T-cell (primary cell): ENCODE results near the gene STARD4. TPM values are rescaled to one million over a fixed set of nuclear protein-coding genes. Genes with fewer than 3 reads are reported as not detected.

Experiments
- ATAC-seq, 4 experiments: fragments of 200-7000 bp in 3 of 4; fragments of 150-1000 bp in 1 of 4; cut with Tn5 transposase; replicated peaks in 1 of 4; 1 replicate in 3 of 4; 2 replicates in 1 of 4; pipeline ENCODE4 v1.10.0; 2021; ENCODE audit warnings: moderate library complexity in 3 of 4, mild to moderate bottlenecking in 2 of 4, moderate number of reproducible peaks in 1 of 4
- CTCF ChIA-PET, 2 donors: fragments of 300-600 bp; sonication (Branson Sonifier 250); formaldehyde crosslinking; loops; one replicate each; lab custom pipeline; 2022; ENCODE audit warnings: antibody characterized with exemption in 2 of 2; lab: Charles Lee
- POLR2A ChIA-PET, 2 donors: fragments of 300-600 bp; sonication (Branson Sonifier 250); formaldehyde crosslinking; loops; one replicate each; lab custom pipeline; 2022; ENCODE audit warnings: antibody characterized with exemption in 2 of 2; lab: Charles Lee
- DNase-seq, 35 experiments: peaks; one replicate each; pipeline versions ENCODE4 v3.0.0 to v3.0.0-alpha.2; 2013 to 2023
- H3K27ac ChIP-seq: one replicate; pipeline ENCODE4 v1.5.1; 2013; ENCODE audit warnings: low read length
- H3K27me3 ChIP-seq, 2 experiments: replicated peaks in 1 of 2; 1 replicate in 1 of 2; 2 replicates in 1 of 2; pipeline versions ENCODE4 v1.6.1 to v1.7.0; 2013; ENCODE audit warnings: low read length in 1 of 2, mixed read lengths in 1 of 2; ENCODE audit not compliant: control insufficient read depth in 2 of 2, insufficient read depth in 2 of 2; ENCODE audit errors: extremely low read depth in 1 of 2
- H3K36me3 ChIP-seq, 2 donors: 1 replicate in 1 of 2; 2 replicates in 1 of 2; pipeline versions ENCODE4 v1.6.1 to v1.7.0; 2013; ENCODE audit warnings: low read length in 1 of 2; ENCODE audit not compliant: control insufficient read depth in 2 of 2, insufficient read depth in 1 of 2; ENCODE audit errors: extremely low read depth in 1 of 2
- H3K4me1 ChIP-seq, 2 experiments: 1 replicate in 1 of 2; 2 replicates in 1 of 2; pipeline versions ENCODE4 v1.6.1 to v1.7.0; 2013; ENCODE audit warnings: low read length in 2 of 2, mixed read lengths in 1 of 2; ENCODE audit not compliant: insufficient read depth in 2 of 2, control insufficient read depth in 1 of 2; ENCODE audit errors: extremely low read depth in 1 of 2
- H3K4me3 ChIP-seq, 2 donors: 1 replicate in 1 of 2; 2 replicates in 1 of 2; pipeline versions ENCODE4 v1.5.1 to v1.7.0; 2013; ENCODE audit warnings: mild to moderate bottlenecking in 2 of 2, low read length in 1 of 2, moderate library complexity in 1 of 2; ENCODE audit not compliant: control insufficient read depth in 1 of 2; ENCODE audit errors: extremely low read depth in 1 of 2
- H3K9me3 ChIP-seq: 2 replicates; pipeline ENCODE4 v1.7.0; 2013
- H3K27ac Mint-ChIP-seq, 2 donors: one replicate each; pipeline ENCODE4 v1.8.0; 2020 to 2021; ENCODE audit warnings: mild to moderate bottlenecking in 2 of 2, mixed read lengths in 2 of 2
- H3K27me3 Mint-ChIP-seq, 2 donors: one replicate each; pipeline ENCODE4 v1.8.0; 2021 to 2022; ENCODE audit warnings: mixed read lengths in 2 of 2
- H3K36me3 Mint-ChIP-seq: one replicate; pipeline ENCODE4 v1.8.0; 2021; ENCODE audit warnings: mixed read lengths
- H3K4me1 Mint-ChIP-seq, 3 donors: one replicate each; pipeline ENCODE4 v1.8.0; 2020 to 2022; ENCODE audit warnings: mixed read lengths in 3 of 3, mild to moderate bottlenecking in 1 of 3
- H3K4me3 Mint-ChIP-seq, 3 donors: one replicate each; pipeline ENCODE4 v1.8.0; 2020 to 2022; ENCODE audit warnings: mild to moderate bottlenecking in 3 of 3, mixed read lengths in 3 of 3, moderate library complexity in 3 of 3
- H3K9me3 Mint-ChIP-seq, 3 donors: one replicate each; pipeline ENCODE4 v1.8.0; 2020 to 2022; ENCODE audit warnings: mixed read lengths in 3 of 3
- WGBS: methylation state at CpG from one replicate; pipeline ENCODE4 v1.1.5; 2013; ENCODE audit warnings: missing lambda C conversion rate; ENCODE audit not compliant: insufficient coverage; 5-methylcytosine and 5-hydroxymethylcytosine counted together
- total RNA-seq, 35 experiments: library from RNA in 6 of 35; stranded (reverse) in 6 of 35; fragments of 120-200 nt in 1 of 35; gene quantifications; one replicate each; pipeline versions ENCODE4 v1.2.1 to v1.2.4 and lab custom pipeline; 2013 to 2026

The STARD4 gene
- total RNA-seq, 5 donors from 2014 or later (not counting 1 experiment from before 2014, with no cell fraction given) = 10.2 to 16.5 (median 12.0) TPM

DNA sequence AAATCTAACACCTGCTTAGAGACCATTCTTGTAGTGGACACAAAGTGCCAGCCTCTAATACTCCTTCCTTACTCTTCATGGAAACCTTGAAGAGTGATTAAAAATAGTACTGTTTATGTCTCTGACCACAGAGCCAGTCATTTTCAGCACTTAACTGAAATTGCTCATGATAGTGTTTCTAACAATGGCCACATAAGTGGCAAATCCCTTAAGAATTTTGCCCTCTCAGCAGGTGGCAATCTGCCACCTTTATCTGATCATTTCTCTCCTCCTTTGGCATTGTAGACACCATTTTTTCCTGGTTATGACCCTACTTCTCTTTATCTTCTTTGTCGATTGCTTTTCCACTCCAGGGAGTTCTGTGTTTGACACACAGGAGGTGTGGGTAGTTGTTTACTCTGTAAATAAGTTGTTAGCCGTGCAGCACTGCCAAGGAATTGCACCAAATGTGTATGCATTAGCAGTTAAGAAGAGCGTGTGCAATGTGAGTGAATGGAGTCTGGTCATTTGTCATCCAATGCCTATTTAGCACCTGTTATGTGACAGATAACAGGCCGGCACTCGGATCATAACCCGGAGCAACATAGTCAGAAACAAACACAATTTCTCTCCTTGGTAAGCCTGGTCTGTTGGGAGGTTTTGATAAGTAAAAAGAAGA is 36.8 kb upstream of the STARD4 start:
- Mint-ChIP-seq H3K4me1 (peaks cover 14 to 19% (median 18%) of the 10 kb centered on the region in 3 donors), H3K36me3 (no peaks in the 10 kb centered on the region), H3K4me3 (no peak overlapping the region), H3K9me3 (no peaks in the 10 kb centered on the region), H3K27me3 (peaks cover 3 to 5% of the 10 kb centered on the region in 2 donors), H3K27ac (no peak overlapping the region)
- no peaks in the 10 kb centered on the region for H3K36me3 ChIP-seq
- peaks cover 0 to 8% of the 10 kb centered on the region in 2 experiments for H3K4me1 ChIP-seq
- no peaks in the 10 kb centered on the region for H3K27me3 ChIP-seq
- no peak for DNase-seq
- ATAC-seq = no peak
- no peak overlapping the region for H3K4me3 ChIP-seq
- ChIA-PET CTCF (interaction anchor here (0.7 to 2.0 kb wide), 5 partner anchors 13 to 597 kb away, joined by 3 to 8 read pairs (median 3); no protein-coding TSS in a partner anchor), POLR2A (no interaction called here)
- no peaks in the 10 kb centered on the region for H3K9me3 ChIP-seq
- no peak overlapping the region for H3K27ac ChIP-seq
- 67% methylated on average over 2 of the region's 6 CpGs for WGBS

- Histone ChIP-seq H3K27ac (no peak overlapping the region), H3K27me3 (no peaks in the 10 kb centered on the region), H3K9me3 (no peaks in the 10 kb centered on the region), H3K36me3 (no peaks in the 10 kb centered on the region), H3K4me1 (peaks cover 0 to 8% of the 10 kb centered on the region in 2 experiments), H3K4me3 (no peak overlapping the region)
- peaks cover 3 to 5% of the 10 kb centered on the region in 2 donors for H3K27me3 Mint-ChIP-seq
- H3K36me3 Mint-ChIP-seq = no peaks in the 10 kb centered on the region
- no peak overlapping the region for H3K4me3 Mint-ChIP-seq
- ATAC-seq (no peak), DNase-seq (no peak)
- H3K9me3 Mint-ChIP-seq = no peaks in the 10 kb centered on the region
- POLR2A ChIA-PET = interaction anchor here in 1 of 2 donors (0.5 kb wide), 1 partner anchor 10 kb away, joined by 3 read pairs; no protein-coding TSS in a partner anchor
- CTCF ChIA-PET = interaction anchor here (0.6 to 1.0 kb wide), 4 partner anchors 14 to 598 kb away, joined by 3 to 4 read pairs (median 3); no protein-coding TSS in a partner anchor
- peaks cover 14 to 19% (median 18%) of the 10 kb centered on the region in 3 donors for H3K4me1 Mint-ChIP-seq
- 94% methylated on average over 3 of the region's 6 CpGs for WGBS
- H3K27ac Mint-ChIP-seq = no peak overlapping the region
Observed at GRCh38 chr5:111548348-111548950, 36.1 kb upstream of the STARD4 start.

DNA sequence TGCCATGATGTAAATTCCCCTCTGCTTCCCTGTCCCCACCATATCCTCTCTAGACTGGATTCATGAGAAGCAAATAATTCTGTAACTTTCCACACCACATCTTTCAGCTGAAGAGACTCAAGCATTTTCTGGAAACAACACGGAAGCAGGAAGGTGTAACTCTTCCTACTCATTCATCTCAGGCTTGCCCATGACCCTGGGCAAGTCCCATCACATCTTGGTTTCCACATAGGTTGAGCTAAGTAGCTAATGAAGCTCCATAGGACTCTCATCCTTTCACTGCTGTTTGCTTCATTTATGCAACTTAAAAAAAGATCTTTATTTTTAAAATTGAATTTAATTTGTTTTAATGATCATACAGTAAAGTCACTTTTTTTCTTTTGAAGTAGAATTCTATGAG is 32.7 kb upstream of the STARD4 start:
- POLR2A ChIA-PET = no interaction called here

GRCh38 chr5:111537141-111538024 is 25.0 kb upstream of the STARD4 start:
- no peak for ATAC-seq
- H3K27me3 ChIP-seq = no peaks in the 10 kb centered on the region
- H3K27me3 Mint-ChIP-seq = peaks cover 10 to 17% of the 10 kb centered on the region in 2 donors
- peaks cover 0 to 10% (median 0%) of the 10 kb centered on the region in 3 donors for H3K9me3 Mint-ChIP-seq
- CTCF ChIA-PET = no interaction called here
- WGBS = no CpG with 5 or more reads among the region's 1 CpG
- H3K36me3 Mint-ChIP-seq = peaks cover 7% of the 10 kb centered on the region
- no peaks in the 10 kb centered on the region for H3K4me1 Mint-ChIP-seq
- H3K4me1 ChIP-seq = no peaks in the 10 kb centered on the region
- no peaks in the 10 kb centered on the region for H3K36me3 ChIP-seq
- H3K4me3 ChIP-seq = no peak overlapping the region
- POLR2A ChIA-PET = no interaction called here
- H3K9me3 ChIP-seq = no peaks in the 10 kb centered on the region
- H3K27ac ChIP-seq = no peak overlapping the region
- no peak overlapping the region for H3K4me3 Mint-ChIP-seq
- no peak for DNase-seq
- no peak overlapping the region for H3K27ac Mint-ChIP-seq

More for the DNA sequence above, 32.7 kb upstream of the STARD4 start:
- no peak overlapping the region for H3K4me3 ChIP-seq
- 50% methylated on average over 1 of the region's 1 CpG for WGBS
- no peaks in the 10 kb centered on the region for H3K27me3 ChIP-seq
- Mint-ChIP-seq H3K4me3 (no peak overlapping the region), H3K9me3 (no peaks in the 10 kb centered on the region), H3K27ac (no peak overlapping the region), H3K4me1 (peaks cover 0 to 1% (median 0%) of the 10 kb centered on the region in 3 donors), H3K36me3 (no peaks in the 10 kb centered on the region), H3K27me3 (peaks cover 3 to 12% of the 10 kb centered on the region in 2 donors)
- ATAC-seq = no peak
- H3K36me3 ChIP-seq = no peaks in the 10 kb centered on the region
- CTCF ChIA-PET = interaction anchor here (0.5 to 2.5 kb wide), 2 partner anchors 14 kb away, joined by 7 read pairs; no protein-coding TSS in a partner anchor
- no peak overlapping the region for H3K27ac ChIP-seq
- no peaks in the 10 kb centered on the region for H3K9me3 ChIP-seq
- DNase-seq = no peak
- H3K4me1 ChIP-seq = no peaks in the 10 kb centered on the region

DNA sequence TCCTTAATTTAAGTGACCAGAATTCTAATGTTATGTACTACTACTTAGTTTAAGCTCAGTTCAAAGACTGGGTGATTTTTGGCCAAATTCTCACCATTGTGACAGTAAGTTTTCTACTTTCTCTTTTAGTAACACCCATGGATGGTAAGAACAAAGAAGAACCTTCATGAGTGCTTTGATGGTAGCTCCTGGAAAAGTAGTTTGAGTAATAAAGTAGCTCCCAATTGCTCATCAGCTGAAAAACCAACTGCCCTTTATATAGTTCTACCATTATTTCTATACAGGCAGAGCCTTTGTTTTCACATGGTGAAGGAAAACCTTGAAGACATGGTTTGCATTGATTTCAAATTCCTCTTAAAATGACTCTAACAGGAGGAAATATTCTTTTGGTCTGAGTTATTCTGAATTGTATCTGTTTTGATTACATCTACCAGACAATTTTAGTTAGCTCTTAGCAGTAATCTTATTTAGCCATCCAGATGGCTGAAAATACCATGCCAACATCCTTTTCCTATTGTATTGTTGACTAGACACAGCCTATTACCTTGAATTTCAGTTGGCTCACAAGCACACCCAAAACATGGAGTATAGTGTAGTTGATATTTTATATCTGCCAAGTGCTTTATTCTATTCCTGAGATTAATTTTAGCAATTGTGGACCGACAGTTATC is 23.7 kb upstream of the STARD4 start:
- Mint-ChIP-seq H3K27ac (no peak overlapping the region), H3K9me3 (peaks cover 0 to 10% (median 0%) of the 10 kb centered on the region in 3 donors), H3K4me1 (peaks cover 5 to 6% (median 6%) of the 10 kb centered on the region in 3 donors), H3K27me3 (peaks cover 10 to 17% of the 10 kb centered on the region in 2 donors), H3K4me3 (no peak overlapping the region), H3K36me3 (peaks cover 7% of the 10 kb centered on the region)
- Histone ChIP-seq H3K36me3 (no peaks in the 10 kb centered on the region), H3K9me3 (no peaks in the 10 kb centered on the region), H3K4me3 (no peak overlapping the region), H3K27me3 (no peaks in the 10 kb centered on the region), H3K4me1 (peaks cover 3% of the 10 kb centered on the region in 2 experiments), H3K27ac (no peak overlapping the region)
- POLR2A ChIA-PET = no interaction called here
- CTCF ChIA-PET = interaction anchor here (0.9 to 1.2 kb wide), 2 partner anchors 14 to 15 kb away, joined by 3 to 4 read pairs; no protein-coding TSS in a partner anchor
- no CpG with 5 or more reads among the region's 1 CpG for WGBS
- ATAC-seq (no peak), DNase-seq (no peak)
